ENCODE measurements around the gene SAGE1.
"Not testable (repeated sequence)": the region's sequence is repeated elsewhere in the genome, so short reads cannot be mapped to it uniquely, and the experiment has no call there.

The SAGE1 gene, protein sequence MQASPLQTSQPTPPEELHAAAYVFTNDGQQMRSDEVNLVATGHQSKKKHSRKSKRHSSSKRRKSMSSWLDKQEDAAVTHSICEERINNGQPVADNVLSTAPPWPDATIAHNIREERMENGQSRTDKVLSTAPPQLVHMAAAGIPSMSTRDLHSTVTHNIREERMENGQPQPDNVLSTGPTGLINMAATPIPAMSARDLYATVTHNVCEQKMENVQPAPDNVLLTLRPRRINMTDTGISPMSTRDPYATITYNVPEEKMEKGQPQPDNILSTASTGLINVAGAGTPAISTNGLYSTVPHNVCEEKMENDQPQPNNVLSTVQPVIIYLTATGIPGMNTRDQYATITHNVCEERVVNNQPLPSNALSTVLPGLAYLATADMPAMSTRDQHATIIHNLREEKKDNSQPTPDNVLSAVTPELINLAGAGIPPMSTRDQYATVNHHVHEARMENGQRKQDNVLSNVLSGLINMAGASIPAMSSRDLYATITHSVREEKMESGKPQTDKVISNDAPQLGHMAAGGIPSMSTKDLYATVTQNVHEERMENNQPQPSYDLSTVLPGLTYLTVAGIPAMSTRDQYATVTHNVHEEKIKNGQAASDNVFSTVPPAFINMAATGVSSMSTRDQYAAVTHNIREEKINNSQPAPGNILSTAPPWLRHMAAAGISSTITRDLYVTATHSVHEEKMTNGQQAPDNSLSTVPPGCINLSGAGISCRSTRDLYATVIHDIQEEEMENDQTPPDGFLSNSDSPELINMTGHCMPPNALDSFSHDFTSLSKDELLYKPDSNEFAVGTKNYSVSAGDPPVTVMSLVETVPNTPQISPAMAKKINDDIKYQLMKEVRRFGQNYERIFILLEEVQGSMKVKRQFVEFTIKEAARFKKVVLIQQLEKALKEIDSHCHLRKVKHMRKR

DNA sequence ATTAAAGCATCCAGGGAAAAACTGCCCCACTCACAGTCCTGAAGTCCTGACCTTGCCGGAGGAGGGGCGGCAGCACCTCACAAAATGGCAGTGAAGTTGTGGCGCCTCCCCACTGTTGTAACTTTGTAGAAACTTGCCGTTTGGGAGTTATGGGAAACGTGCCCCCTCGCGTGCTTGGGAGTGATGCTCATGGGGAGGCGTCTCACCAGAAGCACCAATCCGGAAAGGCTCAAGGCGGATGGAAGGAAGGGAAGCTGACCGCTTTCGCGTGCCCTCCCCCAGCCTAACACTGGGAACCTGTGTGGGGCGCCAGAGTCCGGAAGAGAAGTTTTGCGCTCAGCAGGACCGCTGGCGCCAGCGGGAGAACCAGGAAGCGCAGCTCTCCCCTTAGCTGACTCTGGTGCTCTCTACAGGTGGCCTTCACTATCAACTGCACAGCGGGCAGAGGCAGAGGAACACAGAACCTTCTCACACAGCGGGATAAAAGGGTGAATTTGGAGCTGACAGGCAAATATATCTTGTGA is at the start of gene SAGE1, which contains the start of gene CT45A10:
SAGE1 (plus strand) TSS at position 423 of the 524 bp plus-strand sequence. CDS start 2,527 bp downstream, outside the sequence.
CT45A10 (minus strand) TSS at position 151 of the 524 bp plus-strand sequence. CDS start 8,100 bp downstream, outside the sequence.
- DNase-seq (ENCODE audit: low read depth) = no peak

- not testable (repeated sequence) for DNase-seq (ENCODE audit: low read depth)
Measured at GRCh38 chrX:135854438-135854837, 39.1 kb upstream of the SAGE1 start, which contains the start of gene CT45A8. TSS of gene CT45A8 (minus strand) at chrX:135854538. CDS start at chrX:135850783, 3,755 bp downstream.

GRCh38 chrX:135871712-135872111 is 21.8 kb upstream of the SAGE1 start, which contains the start of gene CT45A9:
TSS of gene CT45A9 (minus strand) at chrX:135871812. CDS start at chrX:135868061, 3,751 bp downstream.
- DNase-seq (ENCODE audit: low read depth) = not testable (repeated sequence)

- DNase-seq (ENCODE audit: low read depth) = not testable (repeated sequence)
Measured at GRCh38 chrX:135882741-135883140, 10.8 kb upstream of the SAGE1 start.

GRCh38 chrX:135888230-135888629 is 5.3 kb upstream of the SAGE1 start:
- not testable (repeated sequence) for DNase-seq (ENCODE audit: low read depth)

- not testable (repeated sequence) for DNase-seq (ENCODE audit: low read depth)
Measured at GRCh38 chrX:135888976-135889375, 4.5 kb upstream of the SAGE1 start.

DNA sequence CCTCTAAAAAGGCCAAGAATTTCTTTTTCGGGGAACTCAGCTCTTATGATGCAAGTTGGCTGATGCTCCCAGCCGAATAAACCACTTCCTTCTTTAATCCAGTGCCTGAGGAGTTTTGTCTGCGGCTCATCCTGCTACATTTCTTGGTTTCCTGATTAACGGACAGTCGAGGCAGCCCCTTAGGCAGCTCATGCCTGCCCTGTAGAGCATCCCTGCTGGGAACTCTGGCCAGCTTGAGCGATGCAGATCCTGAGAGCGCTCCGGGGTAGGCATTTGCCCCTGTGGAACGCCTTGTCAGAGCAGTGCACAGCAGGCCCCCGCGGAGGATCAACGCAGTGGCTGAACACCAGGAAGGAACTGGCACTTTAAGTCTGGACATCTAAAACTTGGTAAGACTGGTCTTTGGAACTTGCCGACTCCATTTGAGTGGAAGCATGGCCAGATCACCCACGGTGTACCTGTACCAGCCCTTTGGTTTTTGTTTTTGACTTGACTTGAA is 3.4 kb upstream of the SAGE1 start:
- DNase-seq (ENCODE audit: low read depth) = no peak

DNA sequence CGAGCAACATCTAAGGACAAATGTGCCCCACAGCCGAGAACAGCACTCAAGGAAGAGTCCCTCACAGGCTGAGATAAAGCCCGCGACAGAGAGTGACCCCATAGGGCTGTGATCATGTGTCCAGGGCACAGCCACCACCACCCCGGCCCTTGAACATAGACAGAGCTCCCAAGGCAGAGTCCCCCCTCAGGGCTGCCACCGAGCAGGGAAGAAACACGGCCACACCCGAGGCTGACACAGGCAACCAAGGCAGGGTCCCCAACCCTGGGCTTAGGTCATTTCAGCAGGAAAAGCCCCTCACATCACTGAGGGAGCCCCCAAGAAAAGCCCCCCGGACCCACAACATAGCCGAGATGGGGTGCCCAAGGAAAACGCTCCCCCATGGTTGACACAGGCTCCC is 735 bp upstream of the SAGE1 start:
- no peak for DNase-seq (ENCODE audit: low read depth)

- DNase-seq (ENCODE audit: low read depth) = no peak
Measured at GRCh38 chrX:135910251-135910650, 16.7 kb downstream of the SAGE1 start.

DNA sequence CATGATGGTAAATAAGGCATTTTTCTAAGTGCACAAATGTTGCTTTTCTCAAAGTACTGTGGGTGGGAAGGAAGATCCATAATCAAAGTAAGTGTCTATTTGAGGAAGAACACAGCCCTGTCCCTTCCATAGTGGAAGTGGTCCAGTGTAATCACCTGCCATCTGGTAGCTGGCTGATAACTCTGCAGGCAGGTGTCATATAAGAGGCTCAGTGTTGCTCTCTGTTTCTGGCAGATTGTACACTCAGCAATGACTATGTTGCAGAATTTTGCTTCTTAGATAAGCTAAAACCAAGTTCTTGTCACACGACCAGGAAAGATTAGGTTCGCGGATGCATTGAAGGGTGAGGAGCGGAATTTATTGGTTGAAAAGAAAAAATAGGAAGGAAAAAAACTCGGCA is 20.9 kb downstream of the SAGE1 start:
- DNase-seq (ENCODE audit: low read depth) = no peak

DNA sequence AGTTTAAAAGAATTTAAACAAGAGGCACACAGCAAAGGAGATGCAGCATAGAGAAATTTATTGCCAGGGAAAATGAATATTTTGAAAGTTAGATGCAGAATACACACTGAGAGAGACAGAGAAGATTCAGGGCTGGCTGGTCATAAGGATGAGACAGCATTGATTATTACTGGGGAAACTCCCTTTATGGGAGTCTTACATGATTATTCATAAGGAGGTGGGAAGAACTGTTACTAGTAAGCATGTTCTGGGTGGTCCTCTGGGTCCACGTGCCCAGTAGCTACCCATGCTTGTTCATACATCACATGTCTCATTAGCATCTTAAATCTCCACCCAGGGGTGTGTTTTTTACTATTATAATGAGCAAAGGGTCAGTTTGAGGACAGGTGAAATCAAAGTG is 27.0 kb downstream of the SAGE1 start:
- not testable (repeated sequence) for DNase-seq (ENCODE audit: low read depth)

GRCh38 chrX:135923353-135923752 is 29.8 kb downstream of the SAGE1 start:
- DNase-seq (ENCODE audit: low read depth) = no peak

GRCh38 chrX:135927897-135928296 is 34.4 kb downstream of the SAGE1 start:
- DNase-seq (ENCODE audit: low read depth) = no peak

DNA sequence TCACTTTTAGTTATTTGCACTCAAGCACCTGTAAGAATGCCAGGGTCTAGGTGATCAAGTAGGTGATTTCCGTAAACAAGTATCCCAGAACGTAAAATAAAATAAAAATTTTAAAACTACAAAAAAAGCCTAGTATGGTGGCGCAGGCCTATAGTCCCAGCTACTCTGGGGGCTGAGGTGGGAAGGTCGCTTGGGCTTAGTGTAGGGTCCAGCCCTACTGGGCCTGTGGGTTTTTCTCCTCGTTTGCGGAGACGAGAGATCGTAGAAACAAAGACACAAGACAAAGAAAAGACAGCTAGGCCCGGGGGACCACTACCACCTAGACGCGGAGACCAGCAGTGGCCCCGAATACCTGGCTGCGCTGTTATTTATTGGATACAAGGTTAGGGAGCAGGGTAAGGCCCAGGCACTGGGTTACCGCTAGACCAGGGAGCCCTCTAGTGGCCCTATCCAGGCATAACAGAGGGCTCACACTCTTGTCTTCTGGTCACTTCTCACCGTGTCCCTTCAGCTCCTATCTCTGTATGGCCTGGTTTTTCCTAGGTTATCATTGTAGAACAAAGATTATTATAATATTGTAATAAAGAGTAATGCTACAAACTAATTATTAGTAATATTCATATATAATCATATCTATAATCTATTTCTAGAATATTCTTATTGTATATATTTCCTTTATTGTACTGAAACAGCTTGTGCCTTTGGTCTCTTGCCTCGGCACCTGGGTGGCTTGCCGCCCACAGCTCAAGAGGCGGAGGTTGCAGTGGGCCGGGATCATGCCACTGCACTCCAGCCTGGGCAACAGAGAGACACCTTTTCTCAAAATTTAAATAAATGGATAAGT is 38.4 kb downstream of the SAGE1 start:
- peak; percentile 11 for DNase-seq (ENCODE audit: low read depth)

GRCh38 chrX:135944486-135944885 is 51.0 kb downstream of the SAGE1 start:
- no peak for DNase-seq (ENCODE audit: low read depth)

GRCh38 chrX:135951291-135951690 is 57.8 kb downstream of the SAGE1 start:
- DNase-seq (ENCODE audit: low read depth) = no peak
